Measurements from ENCODE around the gene OPCML. TPM values are rescaled to one million over a fixed set of nuclear protein-coding genes. Genes with fewer than 3 reads are reported as not detected.

The OPCML gene
- total and polyA plus RNA-seq, 2 donors (not counting 1 experiment from before 2014, with no cell fraction given), result 0.99 to 2.8 TPM

- no peaks in the 10 kb centered on the region for H3K79me2 ChIP-seq (ENCODE audit: control insufficient read depth, insufficient read depth, low read length)
- H3K9me3 ChIP-seq (ENCODE audit: control insufficient read depth, insufficient read depth, low read depth, low read length), result no peaks in the 10 kb centered on the region
- H3K27me3 ChIP-seq (ENCODE audit: control insufficient read depth, insufficient read depth, low read length), result no peaks in the 10 kb centered on the region
- no peaks in the 10 kb centered on the region for H4K20me1 ChIP-seq (ENCODE audit: control insufficient read depth, extremely low read depth, insufficient read depth, low read length)
- H3K4me1 ChIP-seq (ENCODE audit: control insufficient read depth, extremely low read depth, insufficient read depth, low read length), result no peaks in the 10 kb centered on the region
- no peak overlapping the region for H3K9ac ChIP-seq (ENCODE audit: insufficient read depth, low read length)
- no peak overlapping the region for H3K4me3 ChIP-seq (replicated peaks in 1 of 4; ENCODE audit: control extremely low read depth in 1 of 4, insufficient read depth in 1 of 4, low read depth in 3 of 4, low read length in 4 of 4)
- no peak overlapping the region for H3K27ac ChIP-seq (ENCODE audit: insufficient read depth, low read length)
- no peak for TF ChIP-seq EZH2 (IDR thresholded peaks at IDR 0.05; ENCODE audit: low read length, missing control alignments)
- TF ChIP-seq, protein P1, sequence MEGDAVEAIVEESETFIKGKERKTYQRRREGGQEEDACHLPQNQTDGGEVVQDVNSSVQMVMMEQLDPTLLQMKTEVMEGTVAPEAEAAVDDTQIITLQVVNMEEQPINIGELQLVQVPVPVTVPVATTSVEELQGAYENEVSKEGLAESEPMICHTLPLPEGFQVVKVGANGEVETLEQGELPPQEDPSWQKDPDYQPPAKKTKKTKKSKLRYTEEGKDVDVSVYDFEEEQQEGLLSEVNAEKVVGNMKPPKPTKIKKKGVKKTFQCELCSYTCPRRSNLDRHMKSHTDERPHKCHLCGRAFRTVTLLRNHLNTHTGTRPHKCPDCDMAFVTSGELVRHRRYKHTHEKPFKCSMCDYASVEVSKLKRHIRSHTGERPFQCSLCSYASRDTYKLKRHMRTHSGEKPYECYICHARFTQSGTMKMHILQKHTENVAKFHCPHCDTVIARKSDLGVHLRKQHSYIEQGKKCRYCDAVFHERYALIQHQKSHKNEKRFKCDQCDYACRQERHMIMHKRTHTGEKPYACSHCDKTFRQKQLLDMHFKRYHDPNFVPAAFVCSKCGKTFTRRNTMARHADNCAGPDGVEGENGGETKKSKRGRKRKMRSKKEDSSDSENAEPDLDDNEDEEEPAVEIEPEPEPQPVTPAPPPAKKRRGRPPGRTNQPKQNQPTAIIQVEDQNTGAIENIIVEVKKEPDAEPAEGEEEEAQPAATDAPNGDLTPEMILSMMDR (conservative IDR thresholded peaks at IDR 0.05 in 1 of 2, IDR thresholded peaks at IDR 0.05 in 1 of 2; ENCODE audit: low read depth in 1 of 2, low read length in 2 of 2), result no peak
- H3K4me2 ChIP-seq (ENCODE audit: extremely low read depth, insufficient read depth, low read length), result no peak overlapping the region
- no peak overlapping the region for H2AFZ ChIP-seq (ENCODE audit: low read length)
- H3K36me3 ChIP-seq (ENCODE audit: control insufficient read depth, insufficient read depth, low read length), result no peaks in the 10 kb centered on the region
- DNase-seq (ENCODE audit: low read depth in 2 of 2), result no peak
These were observed 682.0 kb downstream of the OPCML start for GRCh38 chr11:132850266-132850665.

- Histone ChIP-seq H3K9me3 (ENCODE audit: control insufficient read depth, insufficient read depth, low read depth, low read length) (no peaks in the 10 kb centered on the region), H3K4me3 (replicated peaks in 1 of 4; ENCODE audit: control extremely low read depth in 1 of 4, insufficient read depth in 1 of 4, low read depth in 3 of 4, low read length in 4 of 4) (no peak overlapping the region), H3K4me2 (ENCODE audit: extremely low read depth, insufficient read depth, low read length) (no peak overlapping the region), H3K4me1 (ENCODE audit: control insufficient read depth, extremely low read depth, insufficient read depth, low read length) (no peaks in the 10 kb centered on the region), H4K20me1 (ENCODE audit: control insufficient read depth, extremely low read depth, insufficient read depth, low read length) (no peaks in the 10 kb centered on the region), H3K27ac (ENCODE audit: insufficient read depth, low read length) (no peak overlapping the region), H2AFZ (ENCODE audit: low read length) (no peak overlapping the region), H3K79me2 (ENCODE audit: control insufficient read depth, insufficient read depth, low read length) (no peaks in the 10 kb centered on the region), H3K27me3 (ENCODE audit: control insufficient read depth, insufficient read depth, low read length) (no peaks in the 10 kb centered on the region), H3K36me3 (ENCODE audit: control insufficient read depth, insufficient read depth, low read length) (no peaks in the 10 kb centered on the region), H3K9ac (ENCODE audit: insufficient read depth, low read length) (no peak overlapping the region)
- no peak for TF ChIP-seq EZH2 (IDR thresholded peaks at IDR 0.05; ENCODE audit: low read length, missing control alignments)
- TF ChIP-seq, protein P1 (conservative IDR thresholded peaks at IDR 0.05 in 1 of 2, IDR thresholded peaks at IDR 0.05 in 1 of 2; ENCODE audit: low read depth in 1 of 2, low read length in 2 of 2), result no peak
- peak in 1 of 2 donors; percentile 89 for DNase-seq (ENCODE audit: low read depth in 2 of 2)
These were observed 684.0 kb downstream of the OPCML start for GRCh38 chr11:132848336-132848735.

DNA sequence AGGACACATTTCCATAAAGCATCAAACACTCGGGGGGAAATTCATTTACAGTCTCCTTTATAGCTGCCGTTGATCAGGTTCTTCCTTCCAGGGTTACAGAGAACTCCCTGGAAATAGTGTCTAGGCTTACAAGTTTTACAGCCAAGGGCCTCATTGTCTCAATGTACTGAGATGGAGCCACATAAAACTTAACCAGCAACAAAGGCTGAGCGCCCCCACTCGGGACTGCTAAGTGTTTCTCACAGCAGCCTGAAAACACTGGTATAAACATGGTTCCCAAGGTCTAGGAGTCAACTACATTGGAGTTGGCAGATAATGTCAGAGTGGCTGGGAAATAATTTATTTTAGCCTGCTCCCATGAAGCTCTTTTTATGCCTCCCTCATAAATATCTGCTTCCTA is 686.2 kb downstream of the OPCML start:
- Histone ChIP-seq H3K4me3 (replicated peaks in 1 of 4; ENCODE audit: control extremely low read depth in 1 of 4, insufficient read depth in 1 of 4, low read depth in 3 of 4, low read length in 4 of 4) (no peak overlapping the region), H4K20me1 (ENCODE audit: control insufficient read depth, extremely low read depth, insufficient read depth, low read length) (no peaks in the 10 kb centered on the region), H3K79me2 (ENCODE audit: control insufficient read depth, insufficient read depth, low read length) (no peaks in the 10 kb centered on the region), H3K9ac (ENCODE audit: insufficient read depth, low read length) (no peak overlapping the region), H3K4me1 (ENCODE audit: control insufficient read depth, extremely low read depth, insufficient read depth, low read length) (no peaks in the 10 kb centered on the region), H3K27me3 (ENCODE audit: control insufficient read depth, insufficient read depth, low read length) (no peaks in the 10 kb centered on the region), H3K4me2 (ENCODE audit: extremely low read depth, insufficient read depth, low read length) (no peak overlapping the region), H3K36me3 (ENCODE audit: control insufficient read depth, insufficient read depth, low read length) (no peaks in the 10 kb centered on the region), H3K27ac (ENCODE audit: insufficient read depth, low read length) (no peak overlapping the region), H2AFZ (ENCODE audit: low read length) (no peak overlapping the region), H3K9me3 (ENCODE audit: control insufficient read depth, insufficient read depth, low read depth, low read length) (no peaks in the 10 kb centered on the region)
- TF ChIP-seq, protein P1 (conservative IDR thresholded peaks at IDR 0.05 in 1 of 2, IDR thresholded peaks at IDR 0.05 in 1 of 2; ENCODE audit: low read depth in 1 of 2, low read length in 2 of 2), result no peak
- no peak for TF ChIP-seq EZH2 (IDR thresholded peaks at IDR 0.05; ENCODE audit: low read length, missing control alignments)
- DNase-seq (ENCODE audit: low read depth in 2 of 2), result no peak
